Measurements from ENCODE around the gene NCOA6.

GRCh38 chr20:34709831-34710567 is 115.5 kb downstream of the NCOA6 start:
- TF ChIP-seq CTCF (conservative IDR thresholded peaks at IDR 0.05; ENCODE audit: low read length) (peak; percentile 63), EZH2phosphoT487 (IDR thresholded peaks at IDR 0.05; ENCODE audit: borderline replicate concordance, low read depth, low read length) (no peak)

All from OCI-LY7 (cell line).